Stimulated activated CD4-positive, alpha-beta T cell treated with anti-CD3 and anti-CD28 coated beads, Interleukin-12 subunit alpha, Interleukin-12 subunit beta, amount 100 ng/mL, for 24 hours (primary cell): ENCODE data around the gene DGCR8.
A peak's percentile ranks its signal among the peaks of the same experiment; 100 is the strongest.

ENCODE experiments used
- DNase-seq, 2 experiments: peaks; one replicate each; pipeline ENCODE4 v3.0.0-alpha.2; 2020; ENCODE audit warnings: low read depth in 2 of 2

The DGCR8 gene

GRCh38 chr22:20079745-20080444, at the start of gene DGCR8:
Gene DGCR8 (plus strand): TSS chr22:20080241. CDS start chr22:20085964, 5,723 bp downstream.
- DNase-seq = peak; percentile 38 to 47

- DNase-seq = no peak
Observed at GRCh38 chr22:20031732-20032406, 48.2 kb upstream of the DGCR8 start.

- no peak for DNase-seq
Observed at GRCh38 chr22:20032407-20032991, 47.5 kb upstream of the DGCR8 start.

- no peak for DNase-seq
Observed at GRCh38 chr22:20033045-20033706, 46.9 kb upstream of the DGCR8 start.

GRCh38 chr22:20034143-20034542, 45.9 kb upstream of the DGCR8 start:
- DNase-seq = no peak

- DNase-seq = no peak
Observed at GRCh38 chr22:20035375-20036083, 44.5 kb upstream of the DGCR8 start.

- DNase-seq = no peak
Observed at GRCh38 chr22:20036084-20036482, 44.0 kb upstream of the DGCR8 start.

- DNase-seq = no peak
Observed at GRCh38 chr22:20036535-20037392, 43.3 kb upstream of the DGCR8 start.

GRCh38 chr22:20037419-20037818, 42.6 kb upstream of the DGCR8 start:
- no peak for DNase-seq

GRCh38 chr22:20038574-20038973, 41.5 kb upstream of the DGCR8 start:
- DNase-seq = no peak

- DNase-seq = no peak
Observed at GRCh38 chr22:20039683-20040325, 40.2 kb upstream of the DGCR8 start.

GRCh38 chr22:20040327-20041200, 39.5 kb upstream of the DGCR8 start:
- no peak for DNase-seq

GRCh38 chr22:20043057-20043996, 36.7 kb upstream of the DGCR8 start:
- no peak for DNase-seq

- DNase-seq = no peak
Observed at GRCh38 chr22:20043997-20044342, 36.1 kb upstream of the DGCR8 start.

GRCh38 chr22:20044495-20045151, 35.4 kb upstream of the DGCR8 start:
- DNase-seq = no peak

GRCh38 chr22:20046730-20047129, 33.3 kb upstream of the DGCR8 start:
- DNase-seq = no peak

GRCh38 chr22:20051927-20052308, 28.1 kb upstream of the DGCR8 start:
- no peak for DNase-seq
